ENCODE data around the gene PCNX2. TPM values are rescaled to one million over a fixed set of nuclear protein-coding genes. Genes with fewer than 3 reads are reported as not detected.

PCNX2 gene
- total RNA-seq, 1 experiment from 2014 or later = 15.3 TPM

GRCh38 chr1:233157245-233157644 lies 138.3 kb downstream of the PCNX2 start:
- RAD21 ChIA-PET (ENCODE audit: low non-redundant PET in 1 of 2, low total read pairs in 2 of 2, uncharacterized antibody in 2 of 2, unreplicated experiment in 2 of 2) = no interaction called here
- CTCF ChIA-PET = no interaction called here
- Histone ChIP-seq H3K79me2 (ENCODE audit: insufficient read depth, low read length) (no peaks in the 10 kb centered on the region), H3K27ac (ENCODE audit: low read depth, low read length) (no peak overlapping the region), H3K9me2 (ENCODE audit: insufficient read depth) (no peaks in the 10 kb centered on the region), H3K4me3 (replicated peaks in 1 of 2; ENCODE audit: low read depth in 1 of 2, low read length in 2 of 2) (no peak overlapping the region), H3K4me2 (ENCODE audit: low read length) (no peak overlapping the region), H4K20me1 (ENCODE audit: insufficient read depth) (no peaks in the 10 kb centered on the region), H2AFZ (ENCODE audit: low read depth, low read length, poor library complexity, severe bottlenecking) (no peak overlapping the region), H3K27me3 (ENCODE audit: insufficient read depth, low read length) (no peaks in the 10 kb centered on the region), H3K4me1 (ENCODE audit: control insufficient read depth in 1 of 2, insufficient read depth in 2 of 2, low read length in 2 of 2) (no peaks in the 10 kb centered on the region), H3K9me3 (ENCODE audit: control insufficient read depth in 1 of 2, insufficient read depth in 1 of 2, low read depth in 1 of 2, low read length in 2 of 2) (no peaks in the 10 kb centered on the region), H3K9ac (ENCODE audit: low read length) (no peak overlapping the region), H3K36me3 (ENCODE audit: control insufficient read depth in 1 of 2, insufficient read depth in 2 of 2, low read length in 2 of 2) (no peaks in the 10 kb centered on the region; a peak in 1 of 4 replicates)
- POLR2A ChIA-PET = no interaction called here
- intact Hi-C loops (cut with micrococcal nuclease) = no loop called here
- no peak for DNase-seq (ENCODE audit: low read depth, low spot score)
- ATAC-seq = no peak
- TF ChIP-seq JUND (IDR thresholded peaks at IDR 0.05) (no peak), CEBPB (IDR thresholded peaks at IDR 0.05; ENCODE audit: low read depth) (no peak), REST (IDR thresholded peaks at IDR 0.05; ENCODE audit: low read depth) (no peak), ZFX (IDR thresholded peaks at IDR 0.05) (no peak), TCF7L2 (IDR thresholded peaks at IDR 0.05; ENCODE audit: borderline replicate concordance, extremely low read depth, insufficient read depth, insufficient read length) (no peak), ELF1 (IDR thresholded peaks at IDR 0.05; ENCODE audit: borderline replicate concordance, low read depth) (no peak)
- no TSS peak for BruUV-seq (replicated peaks)

GRCh38 chr1:233151861-233152260 lies 143.7 kb downstream of the PCNX2 start:
- H3K9ac ChIP-seq (ENCODE audit: low read length) = no peak overlapping the region
- no peak overlapping the region for H3K27ac ChIP-seq (ENCODE audit: low read depth, low read length)
- no peak overlapping the region for H2AFZ ChIP-seq (ENCODE audit: low read depth, low read length, poor library complexity, severe bottlenecking)
- H3K36me3 ChIP-seq (ENCODE audit: control insufficient read depth in 1 of 2, insufficient read depth in 2 of 2, low read length in 2 of 2) = no peaks in the 10 kb centered on the region
- TF ChIP-seq SP1 (IDR thresholded peaks at IDR 0.05; ENCODE audit: low read depth) = no peak
- no peak for TF ChIP-seq YY1 (IDR thresholded peaks at IDR 0.05; ENCODE audit: extremely low read depth, insufficient replicate concordance, low read depth, low read length)
- intact Hi-C loops (cut with micrococcal nuclease) = no loop called here
- no peaks in the 10 kb centered on the region for H3K9me3 ChIP-seq (ENCODE audit: control insufficient read depth in 1 of 2, insufficient read depth in 1 of 2, low read depth in 1 of 2, low read length in 2 of 2)
- no peaks in the 10 kb centered on the region for H3K27me3 ChIP-seq (ENCODE audit: insufficient read depth, low read length)
- BruUV-seq (replicated peaks) = no TSS peak
- H4K20me1 ChIP-seq (ENCODE audit: insufficient read depth) = no peaks in the 10 kb centered on the region
- H3K4me1 ChIP-seq (ENCODE audit: control insufficient read depth in 1 of 2, insufficient read depth in 2 of 2, low read length in 2 of 2) = no peaks in the 10 kb centered on the region
- no peaks in the 10 kb centered on the region for H3K9me2 ChIP-seq (ENCODE audit: insufficient read depth)
- DNase-seq (ENCODE audit: low read depth, low spot score) = no peak
- ATAC-seq = no peak
- no peak overlapping the region for H3K4me2 ChIP-seq (ENCODE audit: low read length)
- POLR2A ChIA-PET = no interaction called here
- H3K4me3 ChIP-seq (replicated peaks in 1 of 2; ENCODE audit: low read depth in 1 of 2, low read length in 2 of 2) = no peak overlapping the region
- CTCF ChIA-PET = no interaction called here
- RAD21 ChIA-PET (ENCODE audit: low non-redundant PET in 1 of 2, low total read pairs in 2 of 2, uncharacterized antibody in 2 of 2, unreplicated experiment in 2 of 2) = no interaction called here
- H3K79me2 ChIP-seq (ENCODE audit: insufficient read depth, low read length) = no peaks in the 10 kb centered on the region

Data from HCT116 (cell line).